HEK293T (cell line): Measurements from ENCODE around the gene NEK1.

Source experiments
- ARNT ChIP-seq: fragments of 450-650 bp; IDR thresholded peaks from 2 replicates; pipeline ENCODE4 v1.6.1; 2017; ENCODE audit warnings: mild to moderate bottlenecking
- BHLHE40 ChIP-seq: fragments of 450-650 bp; IDR thresholded peaks from 2 replicates; pipeline ENCODE4 v1.6.1; 2016; ENCODE audit warnings: mild to moderate bottlenecking, moderate library complexity, borderline replicate concordance
- ELF4 ChIP-seq: fragments of 450-650 bp; IDR thresholded peaks from 2 replicates; pipeline ENCODE4 v1.6.1; 2017; ENCODE audit warnings: antibody characterized with exemption
- FOXA1 ChIP-seq: fragments of 450-650 bp; IDR thresholded peaks from 2 replicates; pipeline ENCODE4 v1.6.1; 2016; ENCODE audit warnings: mild to moderate bottlenecking
- FOXM1 ChIP-seq: fragments of 450-650 bp; IDR thresholded peaks from 2 replicates; pipeline ENCODE4 v1.6.1; 2017; ENCODE audit warnings: mild to moderate bottlenecking, borderline replicate concordance
- SP1 ChIP-seq: fragments of 450-650 bp; IDR thresholded peaks from 2 replicates; pipeline ENCODE4 v1.6.1; 2017
- SUZ12 ChIP-seq: fragments of 450-650 bp; IDR thresholded peaks from 2 replicates; pipeline ENCODE4 v1.6.1; 2016; ENCODE audit warnings: mild to moderate bottlenecking
- ZNF384 ChIP-seq: fragments of 450-650 bp; IDR thresholded peaks from 2 replicates; pipeline ENCODE4 v1.6.1; 2016
- TF ChIP-seq, protein P1 (sequence below): fragments of 450-650 bp; IDR thresholded peaks from 2 replicates; pipeline ENCODE4 v1.6.1; 2016

DNA sequence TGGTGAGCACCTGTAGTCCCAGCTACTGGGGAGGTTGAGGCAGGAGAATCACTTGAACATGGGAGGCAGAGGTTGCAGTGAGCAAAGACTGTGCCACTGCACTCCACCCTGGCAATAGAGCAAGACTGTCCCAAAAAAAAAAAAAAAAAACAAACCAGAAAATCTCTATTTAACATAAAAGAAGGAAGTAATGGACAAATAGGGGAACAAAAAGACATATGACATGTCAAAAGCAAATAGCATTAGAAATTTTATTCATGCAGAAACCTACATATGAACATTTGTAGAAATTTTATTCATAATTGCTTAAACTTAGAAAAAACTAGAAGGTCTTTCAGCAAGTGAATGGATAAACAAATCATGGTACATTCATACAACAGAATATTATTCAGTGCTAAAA, 244.6 kb downstream of the NEK1 start:
- TF ChIP-seq BHLHE40 (no peak), ZNF384 (no peak), FOXM1 (no peak), ARNT (no peak), FOXA1 (no peak), ELF4 (no peak), SUZ12 (no peak), SP1 (no peak)
- TF ChIP-seq, protein P1, sequence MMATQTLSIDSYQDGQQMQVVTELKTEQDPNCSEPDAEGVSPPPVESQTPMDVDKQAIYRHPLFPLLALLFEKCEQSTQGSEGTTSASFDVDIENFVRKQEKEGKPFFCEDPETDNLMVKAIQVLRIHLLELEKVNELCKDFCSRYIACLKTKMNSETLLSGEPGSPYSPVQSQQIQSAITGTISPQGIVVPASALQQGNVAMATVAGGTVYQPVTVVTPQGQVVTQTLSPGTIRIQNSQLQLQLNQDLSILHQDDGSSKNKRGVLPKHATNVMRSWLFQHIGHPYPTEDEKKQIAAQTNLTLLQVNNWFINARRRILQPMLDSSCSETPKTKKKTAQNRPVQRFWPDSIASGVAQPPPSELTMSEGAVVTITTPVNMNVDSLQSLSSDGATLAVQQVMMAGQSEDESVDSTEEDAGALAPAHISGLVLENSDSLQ = no peak
